Measurements from ENCODE around the gene C11orf52.
"Not testable (repeated sequence)": the region's sequence is repeated elsewhere in the genome, so short reads cannot be mapped to it uniquely, and the experiment has no call there.

C11orf52 gene

DNA sequence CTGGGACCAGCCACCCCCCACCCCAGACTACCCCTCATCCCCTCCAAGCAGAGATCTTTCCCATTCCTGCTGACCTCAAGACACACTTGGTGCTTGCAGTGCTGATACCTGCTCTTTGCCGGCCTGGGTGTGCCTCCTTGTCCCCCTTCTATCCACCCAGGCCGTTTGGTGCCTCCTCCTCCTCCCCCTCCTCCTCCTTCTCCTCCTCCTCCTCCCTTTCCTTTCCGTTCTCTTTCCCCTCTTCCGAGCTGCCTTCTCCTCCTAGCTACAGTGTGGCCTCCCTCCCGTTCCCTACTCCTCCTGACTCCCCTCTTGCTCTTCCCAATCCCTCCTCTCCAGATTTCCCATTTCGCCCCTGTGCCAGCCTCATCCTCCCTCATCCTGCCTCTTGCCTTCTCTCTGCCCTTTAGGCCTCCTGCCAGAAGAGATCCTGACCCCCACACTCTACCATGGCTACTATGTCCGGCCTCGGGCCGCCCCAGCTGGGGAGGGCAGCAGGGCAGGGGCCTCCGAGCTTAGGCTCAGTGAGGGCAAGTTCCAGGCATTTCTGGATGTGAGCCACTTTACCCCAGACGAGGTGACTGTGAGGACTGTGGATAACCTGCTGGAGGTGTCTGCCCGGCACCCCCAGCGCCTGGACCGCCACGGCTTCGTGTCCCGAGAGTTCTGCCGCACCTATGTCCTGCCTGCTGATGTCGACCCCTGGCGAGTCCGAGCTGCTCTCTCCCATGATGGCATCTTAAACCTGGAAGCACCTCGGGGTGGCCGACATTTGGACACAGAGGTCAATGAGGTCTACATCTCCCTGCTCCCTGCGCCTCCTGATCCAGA is 5.5 kb upstream of the C11orf52 start:
- no peak for DNase-seq

DNA sequence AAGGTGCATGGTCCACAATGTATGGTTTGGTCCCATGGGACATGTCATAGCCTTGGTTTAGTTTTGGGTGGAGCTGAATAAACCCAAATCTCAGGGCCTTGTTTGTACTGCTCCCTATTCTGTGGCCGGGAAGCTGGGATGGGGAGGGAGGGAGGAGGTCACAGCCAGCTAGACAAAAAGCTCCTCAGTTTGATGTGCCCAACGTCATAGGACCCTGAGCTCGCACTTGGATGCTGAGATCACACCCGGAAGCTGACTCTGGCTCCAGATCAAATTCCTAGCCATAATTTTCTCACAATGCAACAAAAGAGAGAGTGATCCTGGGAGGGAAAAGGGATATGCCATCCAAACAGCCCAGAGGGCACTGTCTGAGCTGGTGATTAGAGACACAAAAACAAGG is 4.7 kb upstream of the C11orf52 start:
- DNase-seq = no peak

DNA sequence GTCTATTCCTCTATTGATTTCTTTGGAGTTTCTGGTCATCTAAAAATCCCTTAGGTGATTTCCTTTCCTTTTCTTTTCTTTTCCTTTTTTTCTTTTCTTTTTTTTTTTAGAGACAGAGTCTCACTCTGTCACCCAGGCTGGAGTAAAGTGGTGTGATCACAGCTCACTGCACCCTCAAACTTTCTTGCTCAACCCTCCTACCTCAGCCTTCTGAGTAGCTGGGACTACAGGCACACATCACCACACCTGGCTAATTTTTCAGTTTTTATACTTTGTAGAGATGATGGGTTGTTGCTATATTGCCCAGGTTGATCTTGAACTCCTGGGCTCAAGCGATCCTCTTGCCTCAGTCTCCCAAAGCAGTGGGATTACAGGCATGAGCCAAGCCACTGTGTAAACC is 1.9 kb upstream of the C11orf52 start:
- DNase-seq = no peak

DNA sequence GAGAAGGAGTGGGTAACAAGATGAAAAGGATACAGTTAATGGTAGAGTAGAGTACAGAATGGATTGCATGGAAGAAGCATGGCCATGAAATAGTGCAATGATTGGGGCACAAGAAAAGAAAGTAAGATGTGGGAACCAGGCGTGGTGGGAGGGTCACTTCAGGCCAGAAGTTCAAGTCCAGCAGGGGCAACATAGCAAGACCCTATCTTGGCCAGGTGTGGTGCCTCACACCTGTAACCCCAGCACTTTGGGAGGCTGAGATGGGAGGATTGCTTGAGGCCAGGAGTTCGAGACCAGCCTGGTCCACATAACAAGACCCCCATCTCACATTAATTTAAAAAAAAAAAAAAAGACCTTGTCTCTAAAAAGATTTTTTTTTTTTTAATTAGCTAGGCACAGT is 1.4 kb upstream of the C11orf52 start:
- no peak for DNase-seq

- no peak for DNase-seq
These were observed 925 bp upstream of the C11orf52 start for GRCh38 chr11:111917788-111918187.

DNA sequence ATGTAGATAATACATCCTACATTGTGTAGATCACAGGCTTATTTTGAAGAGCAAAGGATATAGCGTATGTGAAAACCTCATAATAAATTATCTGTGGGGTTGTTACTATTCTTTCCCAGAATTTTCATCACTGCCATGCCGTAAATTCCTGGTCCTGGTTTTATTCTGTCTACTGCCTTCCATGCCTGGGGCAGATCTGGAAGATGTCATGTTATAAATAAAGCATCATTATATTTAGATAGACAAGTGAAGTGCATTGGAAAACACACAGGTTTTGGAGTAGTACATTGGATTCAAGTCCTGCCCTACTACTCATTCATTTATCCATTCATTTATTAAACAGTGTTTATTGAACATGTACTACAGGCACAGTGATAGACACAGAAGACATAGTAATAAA is 2.2 kb downstream of the C11orf52 start:
- DNase-seq = no peak

- no peak for DNase-seq
These were observed 3.0 kb downstream of the C11orf52 start for GRCh38 chr11:111921541-111922230.

- DNase-seq = no peak
These were observed 4.1 kb downstream of the C11orf52 start for GRCh38 chr11:111922803-111923202.

GRCh38 chr11:111923351-111923788 is 4.7 kb downstream of the C11orf52 start:
- no peak for DNase-seq

DNA sequence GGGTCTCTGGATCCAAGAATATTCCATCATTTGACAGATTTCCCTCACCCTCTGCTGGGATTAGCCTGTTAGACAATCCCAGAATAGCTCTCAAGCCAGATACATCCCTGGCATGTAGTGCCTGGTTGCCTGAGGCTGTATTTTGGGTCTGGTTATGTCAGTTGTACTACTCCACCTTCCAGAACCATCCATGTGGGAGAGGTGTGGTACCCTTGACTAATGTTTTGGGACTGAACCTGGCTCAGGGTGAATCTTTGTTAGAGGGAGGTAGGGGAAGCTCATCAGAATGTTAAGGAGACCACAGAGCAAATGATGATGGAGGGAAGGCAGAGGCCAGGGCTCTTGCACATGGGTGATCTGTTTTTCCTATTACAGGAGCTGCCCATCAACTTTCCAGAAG is 5.2 kb downstream of the C11orf52 start:
- no peak for DNase-seq

DNA sequence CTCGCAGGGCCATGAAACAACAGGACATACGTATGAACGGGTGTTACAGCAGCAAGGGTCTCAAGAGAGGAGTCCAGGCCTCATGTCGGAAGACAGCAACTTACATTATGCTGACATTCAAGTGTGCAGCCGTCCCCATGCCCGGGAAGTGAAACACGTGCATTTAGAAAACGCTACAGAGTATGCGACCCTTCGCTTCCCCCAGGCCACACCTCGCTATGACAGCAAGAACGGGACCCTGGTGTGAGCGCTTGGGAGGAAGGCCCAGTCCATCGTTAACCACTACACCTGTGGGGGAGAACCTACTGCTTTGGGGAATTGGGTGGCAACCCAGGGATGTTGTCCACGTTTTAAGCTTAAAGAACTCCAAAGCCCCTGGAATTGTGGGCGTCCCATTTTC is 7.2 kb downstream of the C11orf52 start:
- no peak for DNase-seq

GRCh38 chr11:111926505-111927391 is 8.0 kb downstream of the C11orf52 start:
- peak; percentile 95 for DNase-seq

DNA sequence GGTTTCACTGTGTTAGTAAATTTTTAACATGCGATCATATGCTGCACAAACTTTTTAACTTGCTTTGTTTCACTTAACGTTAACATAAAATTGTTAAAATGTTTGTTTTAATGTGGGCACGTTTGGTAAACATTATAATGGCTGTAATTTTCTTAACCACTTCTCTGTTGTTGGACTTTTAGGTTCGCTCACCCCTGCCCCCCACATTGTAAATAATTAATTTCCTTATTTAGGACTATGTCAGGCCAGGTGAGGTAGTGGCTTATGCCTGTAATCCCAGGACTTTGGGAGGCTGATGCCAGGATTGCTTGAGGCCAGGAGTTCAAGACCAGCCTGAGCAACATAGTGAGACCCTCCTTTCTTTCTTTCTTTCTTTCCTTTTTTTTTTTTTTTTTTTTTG is 11.8 kb downstream of the C11orf52 start:
- DNase-seq = no peak

DNA sequence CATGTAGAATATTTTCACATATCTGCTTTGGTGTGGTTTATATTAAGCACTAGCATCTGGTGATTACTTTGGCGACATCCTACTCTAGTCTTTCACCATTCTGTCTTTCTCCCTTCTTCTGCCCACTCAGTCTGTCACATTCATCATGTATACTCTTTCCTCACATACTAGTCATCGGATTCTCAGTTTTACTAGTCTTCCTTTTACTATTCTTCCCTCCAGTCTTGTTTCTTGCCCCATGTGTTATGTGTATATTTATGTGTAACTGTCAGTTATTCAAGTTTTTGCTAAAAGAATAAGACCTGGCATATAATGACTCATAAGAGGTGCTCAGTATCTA is 13.9 kb downstream of the C11orf52 start:
- DNase-seq = no peak

DNA sequence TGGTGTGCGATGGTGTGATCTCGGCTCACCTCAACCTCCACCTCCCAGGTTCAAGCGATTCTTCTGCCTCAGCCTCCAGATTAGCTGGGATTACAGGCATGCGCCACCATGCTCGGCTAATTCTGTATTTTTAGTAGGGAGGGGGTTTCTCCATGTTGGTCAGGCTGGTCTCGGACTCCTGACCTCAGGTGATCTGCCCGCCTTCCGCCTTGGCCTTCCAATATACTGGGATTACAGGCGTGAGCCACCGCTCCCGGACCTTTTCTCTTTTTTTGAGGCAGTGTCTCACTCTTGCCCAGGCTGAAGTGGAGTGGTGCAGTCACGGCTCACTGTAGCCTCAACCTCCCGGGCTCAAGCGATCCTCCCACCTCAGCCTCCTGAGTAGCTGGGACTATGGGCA is 14.5 kb downstream of the C11orf52 start:
- DNase-seq = not testable (repeated sequence)

- no peak for DNase-seq
These were observed 15.2 kb downstream of the C11orf52 start for GRCh38 chr11:111933872-111934271.

- no peak for DNase-seq
These were observed 15.6 kb downstream of the C11orf52 start for GRCh38 chr11:111934306-111934705.

DNA sequence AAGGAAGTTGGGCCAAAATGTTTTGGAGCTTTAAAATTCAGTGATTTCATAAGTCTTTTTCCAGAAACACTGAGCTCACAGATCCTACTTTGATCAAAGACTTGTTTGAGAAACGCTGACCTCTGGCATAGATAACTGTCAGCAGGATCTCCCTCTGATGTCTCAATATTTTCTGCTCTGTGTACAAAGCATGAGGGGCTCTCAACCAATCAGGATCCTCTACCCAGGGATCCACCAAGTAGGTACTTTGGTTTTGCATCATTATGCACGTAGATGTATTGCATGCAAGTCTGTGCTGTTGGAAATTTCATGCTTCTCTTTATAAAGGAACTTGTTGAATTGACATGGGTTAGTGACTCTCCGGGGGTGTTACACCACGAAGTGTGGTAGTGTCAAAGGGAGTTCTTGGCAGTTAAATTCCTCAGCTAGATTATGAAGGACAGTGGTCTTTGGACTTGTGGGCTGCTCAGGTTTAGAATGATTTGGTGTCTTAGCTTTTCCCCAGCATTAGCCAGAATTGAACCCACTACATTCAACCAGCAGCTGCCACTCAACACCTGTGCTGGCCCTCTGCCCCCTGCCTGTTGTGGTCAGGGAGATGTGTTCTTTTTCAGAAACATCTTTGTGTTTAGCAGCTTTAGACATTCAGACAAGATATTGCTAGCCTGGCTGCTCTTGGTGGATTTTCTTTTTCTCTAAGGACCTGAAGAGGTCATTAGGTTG is 16.8 kb downstream of the C11orf52 start:
- no peak for DNase-seq

DNA sequence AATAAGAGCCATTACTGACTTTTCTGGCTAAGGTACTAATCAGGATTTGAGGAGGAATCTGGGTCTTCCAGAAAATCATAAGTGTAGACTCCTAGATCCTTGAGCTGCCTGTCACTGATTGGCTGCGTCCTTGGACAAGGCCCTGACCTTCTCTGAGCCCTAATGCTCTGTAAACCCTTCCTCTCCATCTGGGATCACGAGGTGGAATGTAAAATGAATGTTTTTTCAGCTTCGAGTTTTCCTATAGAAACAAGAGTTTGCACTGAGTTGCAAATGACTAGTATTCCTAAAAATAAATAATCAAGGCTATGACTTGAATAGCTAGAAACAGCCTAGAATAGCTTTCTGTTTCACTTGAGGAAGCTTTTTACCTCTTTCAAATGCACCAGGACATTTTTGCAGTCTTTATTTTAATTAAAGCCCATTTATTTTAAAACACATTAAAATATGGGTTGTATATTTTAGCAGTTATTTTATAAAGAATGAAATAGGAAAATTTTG is 17.4 kb downstream of the C11orf52 start:
- DNase-seq = no peak

DNA sequence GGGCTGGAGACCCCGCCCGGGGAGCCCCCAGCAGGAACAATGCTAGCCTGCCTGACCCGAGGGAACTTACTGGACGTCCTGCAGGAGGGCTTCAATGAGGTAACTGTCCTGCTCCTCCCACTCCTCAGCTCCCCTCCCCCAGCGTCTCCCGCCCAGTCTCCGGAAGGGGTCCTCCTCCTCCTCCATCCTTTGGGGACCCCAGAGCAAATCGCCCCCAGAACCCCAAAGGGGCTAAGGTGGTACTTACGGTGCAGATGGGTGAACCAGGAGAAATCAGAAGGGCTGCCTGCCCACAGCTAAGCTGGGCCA is 18.7 kb downstream of the C11orf52 start:
- no peak for DNase-seq

DNA sequence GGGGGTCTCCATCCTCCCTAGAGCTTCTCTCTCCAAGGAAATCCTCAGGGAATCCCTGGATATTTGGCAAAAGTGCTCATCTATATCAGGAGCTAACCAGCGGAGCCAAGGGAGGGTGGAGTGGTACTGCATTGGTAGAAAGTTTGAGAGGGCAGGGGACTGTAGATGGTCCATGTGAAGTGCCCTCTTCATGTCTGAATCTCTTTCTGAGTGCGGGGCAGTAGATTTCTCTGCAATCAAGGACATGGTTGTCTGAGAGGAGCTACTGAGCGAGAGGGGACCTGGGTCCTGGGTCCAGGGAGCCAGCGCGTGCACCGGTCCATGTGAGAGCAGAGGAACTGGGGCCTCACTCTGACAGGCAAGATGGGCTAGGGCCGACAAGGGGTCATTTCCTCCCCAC is 19.1 kb downstream of the C11orf52 start:
- DNase-seq = no peak

- no peak for DNase-seq
These were observed 20.0 kb downstream of the C11orf52 start for GRCh38 chr11:111938687-111939160.

Measured in activated gamma-delta T cell (primary cell).